ENCODE data around the gene FEZF1. TPM values are rescaled to one million over a fixed set of nuclear protein-coding genes. Genes with fewer than 3 reads are reported as not detected.

Gene FEZF1
- total RNA-seq, 1 experiment from 2014 or later, result not detected

GRCh38 chr7:122316467-122317388, 12.2 kb upstream of the FEZF1 start:
- ChIA-PET POLR2A (interaction anchor here (0.6 kb wide), 1 partner anchor 14 kb away, joined by 3 read pairs; no protein-coding TSS in a partner anchor), CTCF (no interaction called here)
- no peak for DNase-seq (ENCODE audit: low read depth, low spot score)
- Histone ChIP-seq H3K4me3 (ENCODE audit: low read depth in 2 of 2, low read length in 2 of 2) (peak overlapping the region in 1 of 2 experiments; percentile 17; a peak in 2 of 4 replicates), H3K27me3 (ENCODE audit: control insufficient read depth, insufficient read depth, low read length) (peaks cover 44% of the 10 kb centered on the region), H3K36me3 (ENCODE audit: control insufficient read depth, insufficient read depth, low read length) (no peaks in the 10 kb centered on the region), H3K27ac (ENCODE audit: low read length) (no peak overlapping the region), H3K9me3 (ENCODE audit: control insufficient read depth, insufficient read depth, low read depth, low read length) (no peaks in the 10 kb centered on the region), H3K4me1 (ENCODE audit: control insufficient read depth, insufficient read depth, low read length) (peaks cover 3% of the 10 kb centered on the region; the same call in 1 of the 2 replicates)
- BruUV-seq (replicated peaks), result no TSS peak
- intact Hi-C loops (cut with micrococcal nuclease; ENCODE audit: unreplicated experiment), result no loop called here
- no peak for TF ChIP-seq REST (IDR thresholded peaks at IDR 0.05; ENCODE audit: insufficient read depth in 1 of 2, low read depth in 2 of 2, low read length in 1 of 2)
- TF ChIP-seq POLR2AphosphoS5 (IDR thresholded peaks at IDR 0.05; ENCODE audit: low read depth, low read length), result no peak
- TF ChIP-seq TCF7L2 (IDR thresholded peaks at IDR 0.05; ENCODE audit: low read depth, low read length), result no peak
- TF ChIP-seq, protein P1, sequence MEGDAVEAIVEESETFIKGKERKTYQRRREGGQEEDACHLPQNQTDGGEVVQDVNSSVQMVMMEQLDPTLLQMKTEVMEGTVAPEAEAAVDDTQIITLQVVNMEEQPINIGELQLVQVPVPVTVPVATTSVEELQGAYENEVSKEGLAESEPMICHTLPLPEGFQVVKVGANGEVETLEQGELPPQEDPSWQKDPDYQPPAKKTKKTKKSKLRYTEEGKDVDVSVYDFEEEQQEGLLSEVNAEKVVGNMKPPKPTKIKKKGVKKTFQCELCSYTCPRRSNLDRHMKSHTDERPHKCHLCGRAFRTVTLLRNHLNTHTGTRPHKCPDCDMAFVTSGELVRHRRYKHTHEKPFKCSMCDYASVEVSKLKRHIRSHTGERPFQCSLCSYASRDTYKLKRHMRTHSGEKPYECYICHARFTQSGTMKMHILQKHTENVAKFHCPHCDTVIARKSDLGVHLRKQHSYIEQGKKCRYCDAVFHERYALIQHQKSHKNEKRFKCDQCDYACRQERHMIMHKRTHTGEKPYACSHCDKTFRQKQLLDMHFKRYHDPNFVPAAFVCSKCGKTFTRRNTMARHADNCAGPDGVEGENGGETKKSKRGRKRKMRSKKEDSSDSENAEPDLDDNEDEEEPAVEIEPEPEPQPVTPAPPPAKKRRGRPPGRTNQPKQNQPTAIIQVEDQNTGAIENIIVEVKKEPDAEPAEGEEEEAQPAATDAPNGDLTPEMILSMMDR (IDR thresholded peaks at IDR 0.05), result no peak
- no peak for TF ChIP-seq SIN3A (IDR thresholded peaks at IDR 0.05; ENCODE audit: borderline replicate concordance, insufficient read depth, low read depth, low read length)
- peak; percentile 74; the same call in 1 of the 2 replicates for ATAC-seq
- in situ Hi-C loops (cut with HindIII; ENCODE audit: low pct_unique_long_range_greater_than_20kb, low sequenced_read_pairs), result no loop called here

DNA sequence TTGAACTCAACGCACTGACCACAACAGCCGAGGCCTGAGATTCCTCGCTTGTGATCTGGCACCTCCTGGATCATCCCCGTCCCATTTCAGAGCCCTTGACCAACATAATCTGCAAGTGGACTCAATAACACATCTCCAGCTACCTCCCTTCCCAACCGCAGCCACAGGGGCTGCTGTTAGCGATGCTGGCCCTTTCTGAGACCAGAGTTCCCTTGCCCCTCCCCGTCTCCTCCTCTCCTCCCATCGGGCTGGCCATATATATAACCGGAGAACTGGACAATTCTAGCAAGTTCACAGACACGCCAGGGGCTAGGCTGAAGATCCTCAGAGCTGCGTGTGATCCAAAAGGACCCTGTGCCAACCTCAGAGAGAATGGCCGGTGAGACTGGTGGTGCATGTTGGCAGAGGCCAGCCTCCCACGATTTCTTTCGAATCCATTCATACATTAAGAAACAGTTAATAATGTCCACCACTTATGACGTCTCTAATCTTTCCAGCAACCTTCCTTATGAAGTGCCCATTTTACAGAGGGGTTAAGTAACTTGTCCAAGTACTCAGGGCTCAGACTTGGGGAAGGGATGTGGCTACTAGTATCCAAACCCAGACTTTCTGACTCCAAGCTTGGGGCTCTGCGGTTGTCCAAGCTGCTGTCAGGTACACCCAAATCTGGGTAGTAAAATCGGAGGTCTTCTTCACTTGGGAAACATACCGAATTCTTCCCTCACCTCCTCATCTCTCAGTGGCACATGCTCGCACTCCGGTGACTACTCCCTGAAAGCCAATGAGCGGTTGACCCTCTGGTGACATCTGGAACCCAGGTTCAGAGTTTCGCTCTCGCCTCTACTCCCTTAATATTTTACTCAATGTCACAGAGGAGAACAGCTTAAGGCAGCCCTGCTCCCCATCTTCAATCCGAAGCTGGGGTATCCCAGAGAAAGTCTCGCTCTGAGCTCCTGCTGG, 11.2 kb upstream of the FEZF1 start:
- Histone ChIP-seq H3K27me3 (ENCODE audit: control insufficient read depth, insufficient read depth, low read length) (peaks cover 50% of the 10 kb centered on the region), H3K9me3 (ENCODE audit: control insufficient read depth, insufficient read depth, low read depth, low read length) (no peaks in the 10 kb centered on the region), H3K36me3 (ENCODE audit: control insufficient read depth, insufficient read depth, low read length) (no peaks in the 10 kb centered on the region), H3K4me1 (ENCODE audit: control insufficient read depth, insufficient read depth, low read length) (peaks cover 3% of the 10 kb centered on the region; the same call in 1 of the 2 replicates), H3K4me3 (ENCODE audit: low read depth in 2 of 2, low read length in 2 of 2) (no peak overlapping the region), H3K27ac (ENCODE audit: low read length) (no peak overlapping the region)
- ATAC-seq, result no peak
- DNase-seq (ENCODE audit: low read depth, low spot score), result no peak
- intact Hi-C loops (cut with micrococcal nuclease; ENCODE audit: unreplicated experiment) (no loop called here), in situ Hi-C loops (cut with HindIII; ENCODE audit: low pct_unique_long_range_greater_than_20kb, low sequenced_read_pairs) (no loop called here)
- no peak for TF ChIP-seq SIN3A (IDR thresholded peaks at IDR 0.05; ENCODE audit: borderline replicate concordance, insufficient read depth, low read depth, low read length)
- TF ChIP-seq, protein P1 (IDR thresholded peaks at IDR 0.05), result no peak
- no peak for TF ChIP-seq REST (IDR thresholded peaks at IDR 0.05; ENCODE audit: insufficient read depth in 1 of 2, low read depth in 2 of 2, low read length in 1 of 2)
- no peak for TF ChIP-seq POLR2AphosphoS5 (IDR thresholded peaks at IDR 0.05; ENCODE audit: low read depth, low read length)
- no peak for TF ChIP-seq TCF7L2 (IDR thresholded peaks at IDR 0.05; ENCODE audit: low read depth, low read length)
- ChIA-PET CTCF (no interaction called here), POLR2A (no interaction called here)
- BruUV-seq (replicated peaks), result no TSS peak
